ENCODE measurements around the gene STK16. TPM values are rescaled to one million over a fixed set of nuclear protein-coding genes. Genes with fewer than 3 reads are reported as not detected.

Gene STK16
- total RNA-seq, 2 donors from 2014 or later = 8.0 to 16.8 TPM

GRCh38 chr2:219282375-219282774 lies 37.1 kb downstream of the STK16 start:
- no peak overlapping the region for H3K4me3 ChIP-seq
- TF ChIP-seq POLR2A (IDR thresholded peaks at IDR 0.05) (no peak), CTCF (IDR thresholded peaks at IDR 0.05) (no peak)
- intact Hi-C loops (cut with DNase I) = no loop called here
- no peak for DNase-seq
- H3K4me1 ChIP-seq = peaks cover 35% of the 10 kb centered on the region
- peaks cover 0 to 21% of the 10 kb centered on the region in 2 donors for H3K36me3 ChIP-seq (replicated peaks in 1 of 2; ENCODE audit: insufficient read depth in 1 of 2, low read depth in 2 of 2)
- H3K27me3 ChIP-seq = no peaks in the 10 kb centered on the region
- no peak overlapping the region for H3K27ac ChIP-seq
- WGBS, 2 donors = 83 to 86% methylated on average over 5 of the region's 5 CpGs
- H3K9me3 ChIP-seq = no peaks in the 10 kb centered on the region
- ATAC-seq = no peak

- DNase-seq (no peak), ATAC-seq (no peak)
- TF ChIP-seq POLR2A (IDR thresholded peaks at IDR 0.05) = no peak
- TF ChIP-seq CTCF (IDR thresholded peaks at IDR 0.05) = no peak
- no peaks in the 10 kb centered on the region for H3K9me3 ChIP-seq
- H3K4me1 ChIP-seq = peaks cover 28% of the 10 kb centered on the region
- no peak overlapping the region for H3K4me3 ChIP-seq
- no peak overlapping the region for H3K27ac ChIP-seq
- no peaks in the 10 kb centered on the region for H3K27me3 ChIP-seq
- H3K36me3 ChIP-seq (replicated peaks in 1 of 2; ENCODE audit: insufficient read depth in 1 of 2, low read depth in 2 of 2) = peaks cover 0 to 21% of the 10 kb centered on the region in 2 donors
- 92% methylated on average over 16 to 17 of the region's 17 CpGs for WGBS, 2 donors
- intact Hi-C loops (cut with DNase I) = no loop called here
Measured at GRCh38 chr2:219282943-219283581, 37.8 kb downstream of the STK16 start.

DNA sequence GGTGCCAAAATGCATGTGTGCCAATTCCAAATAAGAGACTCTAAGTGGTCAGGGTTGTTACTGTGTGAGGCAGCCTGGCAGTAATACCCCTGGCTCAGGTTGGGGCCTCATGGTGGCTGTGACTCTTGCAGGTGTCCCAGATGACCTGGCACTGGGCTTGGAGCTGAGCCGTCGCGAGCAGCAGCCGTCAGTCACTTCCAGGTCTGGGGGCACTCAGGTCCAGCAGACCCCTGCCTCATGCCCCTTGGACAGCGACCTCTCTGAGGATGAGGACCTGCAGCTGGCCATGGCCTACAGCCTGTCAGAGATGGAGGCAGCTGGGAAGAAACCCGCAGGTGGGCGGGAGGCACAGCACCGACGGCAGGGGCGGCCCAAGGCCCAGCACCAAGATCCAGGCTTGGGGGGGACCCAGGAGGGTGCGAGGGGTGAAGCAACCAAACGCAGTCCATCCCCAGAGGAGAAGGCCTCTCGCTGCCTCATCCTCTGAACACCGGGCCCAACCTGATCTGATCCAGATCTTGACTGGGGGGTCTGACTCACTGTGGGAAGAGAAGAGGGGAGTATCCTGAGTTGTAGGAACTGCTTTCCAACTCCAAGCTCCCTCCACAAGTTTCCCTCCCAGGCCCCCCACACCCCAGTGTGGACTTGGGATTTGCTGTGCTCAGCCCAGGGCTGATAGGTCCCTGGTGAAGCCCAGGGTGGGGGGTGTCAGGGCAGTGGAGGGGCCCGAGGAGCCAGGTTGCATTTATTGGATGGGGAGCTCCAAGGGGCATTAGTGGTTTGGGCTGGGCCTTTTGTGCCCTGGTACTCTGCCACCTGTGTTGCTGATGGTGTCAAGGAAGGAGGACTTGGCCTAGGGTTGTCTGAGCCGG lies 39.5 kb downstream of the STK16 start:
- 85 to 89% methylated on average over 12 to 16 of the region's 16 CpGs for WGBS, 2 donors
- no peak for TF ChIP-seq CTCF (IDR thresholded peaks at IDR 0.05)
- TF ChIP-seq POLR2A (IDR thresholded peaks at IDR 0.05) = no peak
- H3K36me3 ChIP-seq (replicated peaks in 1 of 2; ENCODE audit: insufficient read depth in 1 of 2, low read depth in 2 of 2) = peaks cover 0 to 21% of the 10 kb centered on the region in 2 donors
- H3K4me3 ChIP-seq = no peak overlapping the region
- peaks cover 19% of the 10 kb centered on the region for H3K4me1 ChIP-seq
- no peaks in the 10 kb centered on the region for H3K27me3 ChIP-seq
- peak overlapping the region in 1 of 4 donors; percentile 2 for H3K27ac ChIP-seq
- ATAC-seq (no peak), DNase-seq (no peak)
- intact Hi-C loops (cut with DNase I) = loop anchor here (5.0 kb wide), 1 partner anchor 112 kb away; the partner anchor contains the start of gene SLC23A3
- H3K9me3 ChIP-seq = no peaks in the 10 kb centered on the region

DNA sequence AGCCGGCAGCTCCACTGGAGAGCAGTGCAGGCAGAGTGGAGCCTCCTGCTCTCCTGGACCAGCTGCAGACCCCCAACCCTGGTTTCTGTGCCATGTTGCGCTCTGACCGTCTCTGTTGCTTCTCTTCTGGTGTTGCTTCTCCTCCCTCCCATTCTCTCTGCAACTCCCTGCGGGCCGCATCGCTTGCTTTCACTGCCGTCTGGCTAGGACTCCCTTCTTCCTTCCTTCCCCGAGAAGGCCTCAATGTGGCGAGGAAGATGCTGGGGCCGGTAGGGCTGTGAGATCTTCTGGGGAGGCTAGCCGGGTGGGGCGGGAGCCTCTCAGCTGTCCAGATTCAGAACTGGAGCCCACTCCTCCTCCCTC lies 40.1 kb downstream of the STK16 start:
- DNase-seq = no peak
- H3K27ac ChIP-seq = no peak overlapping the region
- TF ChIP-seq POLR2A (IDR thresholded peaks at IDR 0.05) (no peak), CTCF (IDR thresholded peaks at IDR 0.05) (no peak)
- H3K4me1 ChIP-seq = peaks cover 13% of the 10 kb centered on the region
- intact Hi-C loops (cut with DNase I) = loop anchor here (5.0 kb wide), 1 partner anchor 113 kb away; the partner anchor contains the start of gene SLC23A3
- H3K4me3 ChIP-seq = no peak overlapping the region
- H3K9me3 ChIP-seq = no peaks in the 10 kb centered on the region
- ATAC-seq = no peak
- H3K27me3 ChIP-seq = no peaks in the 10 kb centered on the region
- peaks cover 0 to 21% of the 10 kb centered on the region in 2 donors for H3K36me3 ChIP-seq (replicated peaks in 1 of 2; ENCODE audit: insufficient read depth in 1 of 2, low read depth in 2 of 2)
- WGBS, 2 donors = 84 to 93% methylated on average over 12 of the region's 12 CpGs
